ENCODE results near the gene M1AP. TPM values are rescaled to one million over a fixed set of nuclear protein-coding genes. Genes with fewer than 3 reads are reported as not detected.

The M1AP gene
- total RNA-seq, 1 donor from 2014 or later: 0.75 TPM

DNA sequence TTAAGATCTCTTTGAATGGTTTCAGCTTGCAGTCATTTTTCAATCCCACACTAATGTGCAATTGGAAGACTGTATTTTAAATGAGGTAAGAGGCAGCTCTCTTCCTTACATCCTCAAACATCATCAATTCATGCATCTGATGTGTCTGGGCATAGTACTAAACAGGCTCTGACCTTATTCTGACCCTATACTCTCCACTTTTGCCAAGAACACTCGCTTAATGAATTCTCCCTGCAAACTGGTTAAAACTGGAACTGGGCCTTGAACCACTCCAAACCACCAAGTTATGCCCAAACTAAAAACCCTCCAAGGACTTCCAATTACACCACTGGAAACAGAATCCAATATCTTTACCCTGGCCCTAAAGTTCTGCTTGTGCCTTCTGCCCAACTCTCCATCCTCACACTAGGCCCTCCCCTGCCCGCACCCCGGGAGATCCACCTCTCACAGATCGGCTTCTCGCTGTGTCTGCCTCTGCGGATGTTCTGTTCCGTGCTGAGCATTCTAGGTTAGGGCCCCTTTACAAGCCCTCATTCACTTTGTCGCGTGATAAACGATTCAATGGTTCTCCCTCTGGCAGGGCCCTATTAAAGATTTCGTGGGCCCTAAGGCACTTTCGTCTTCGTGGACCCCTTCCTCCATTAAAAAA lies 1.2 kb downstream of the M1AP start:
- Histone ChIP-seq H3K9me3 (ENCODE audit: low read depth) (no peaks in the 10 kb centered on the region), H3K4me3 (no peak overlapping the region), H4K20me1 (ENCODE audit: low read depth) (no peaks in the 10 kb centered on the region), H2AFZ (replicated peaks) (peak overlapping the region; percentile 31), H3K4me2 (no peak overlapping the region), H3K27me3 (peaks cover 32% of the 10 kb centered on the region), H3K27ac (no peak overlapping the region), H3K79me2 (ENCODE audit: low read depth) (no peaks in the 10 kb centered on the region), H3K9ac (no peak overlapping the region), H3K4me1 (no peaks in the 10 kb centered on the region), H3K36me3 (no peaks in the 10 kb centered on the region), H3F3A (ENCODE audit: low read depth) (no peaks in the 10 kb centered on the region)
- H3K9me3 Mint-ChIP-seq: peaks cover 7% of the 10 kb centered on the region
- H3K36me3 Mint-ChIP-seq: no peaks in the 10 kb centered on the region
- H3K4me3 Mint-ChIP-seq: no peak overlapping the region
- TF ChIP-seq, protein P1, sequence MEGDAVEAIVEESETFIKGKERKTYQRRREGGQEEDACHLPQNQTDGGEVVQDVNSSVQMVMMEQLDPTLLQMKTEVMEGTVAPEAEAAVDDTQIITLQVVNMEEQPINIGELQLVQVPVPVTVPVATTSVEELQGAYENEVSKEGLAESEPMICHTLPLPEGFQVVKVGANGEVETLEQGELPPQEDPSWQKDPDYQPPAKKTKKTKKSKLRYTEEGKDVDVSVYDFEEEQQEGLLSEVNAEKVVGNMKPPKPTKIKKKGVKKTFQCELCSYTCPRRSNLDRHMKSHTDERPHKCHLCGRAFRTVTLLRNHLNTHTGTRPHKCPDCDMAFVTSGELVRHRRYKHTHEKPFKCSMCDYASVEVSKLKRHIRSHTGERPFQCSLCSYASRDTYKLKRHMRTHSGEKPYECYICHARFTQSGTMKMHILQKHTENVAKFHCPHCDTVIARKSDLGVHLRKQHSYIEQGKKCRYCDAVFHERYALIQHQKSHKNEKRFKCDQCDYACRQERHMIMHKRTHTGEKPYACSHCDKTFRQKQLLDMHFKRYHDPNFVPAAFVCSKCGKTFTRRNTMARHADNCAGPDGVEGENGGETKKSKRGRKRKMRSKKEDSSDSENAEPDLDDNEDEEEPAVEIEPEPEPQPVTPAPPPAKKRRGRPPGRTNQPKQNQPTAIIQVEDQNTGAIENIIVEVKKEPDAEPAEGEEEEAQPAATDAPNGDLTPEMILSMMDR (IDR thresholded peaks at IDR 0.05): no peak
- TF ChIP-seq EZH2 (IDR thresholded peaks at IDR 0.05): no peak
- no peak for TF ChIP-seq EZH2phosphoT487 (IDR thresholded peaks at IDR 0.05)
- DNase-seq (ENCODE audit: low spot score): no peak
- no peak overlapping the region for H3K27ac Mint-ChIP-seq
- H3K4me1 Mint-ChIP-seq: no peaks in the 10 kb centered on the region
- peaks cover 13% of the 10 kb centered on the region for H3K27me3 Mint-ChIP-seq (ENCODE audit: insufficient read depth, low read depth)

- Mint-ChIP-seq H3K4me3 (no peak overlapping the region), H3K27ac (no peak overlapping the region), H3K9me3 (peaks cover 7% of the 10 kb centered on the region), H3K27me3 (ENCODE audit: insufficient read depth, low read depth) (peaks cover 13% of the 10 kb centered on the region), H3K4me1 (no peaks in the 10 kb centered on the region), H3K36me3 (no peaks in the 10 kb centered on the region)
- Histone ChIP-seq H3K9me3 (ENCODE audit: low read depth) (no peaks in the 10 kb centered on the region), H3K4me2 (no peak overlapping the region), H2AFZ (replicated peaks) (no peak overlapping the region), H3K36me3 (no peaks in the 10 kb centered on the region), H3K4me1 (no peaks in the 10 kb centered on the region), H3K27ac (no peak overlapping the region), H4K20me1 (ENCODE audit: low read depth) (no peaks in the 10 kb centered on the region), H3F3A (ENCODE audit: low read depth) (no peaks in the 10 kb centered on the region), H3K4me3 (no peak overlapping the region), H3K27me3 (peaks cover 32% of the 10 kb centered on the region), H3K79me2 (ENCODE audit: low read depth) (no peaks in the 10 kb centered on the region), H3K9ac (no peak overlapping the region)
- DNase-seq (ENCODE audit: low spot score): no peak
- no peak for TF ChIP-seq EZH2 (IDR thresholded peaks at IDR 0.05)
- TF ChIP-seq EZH2phosphoT487 (IDR thresholded peaks at IDR 0.05): no peak
- TF ChIP-seq, protein P1 (IDR thresholded peaks at IDR 0.05): no peak
Measured at GRCh38 chr2:74646201-74646600, 1.9 kb downstream of the M1AP start.

DNA sequence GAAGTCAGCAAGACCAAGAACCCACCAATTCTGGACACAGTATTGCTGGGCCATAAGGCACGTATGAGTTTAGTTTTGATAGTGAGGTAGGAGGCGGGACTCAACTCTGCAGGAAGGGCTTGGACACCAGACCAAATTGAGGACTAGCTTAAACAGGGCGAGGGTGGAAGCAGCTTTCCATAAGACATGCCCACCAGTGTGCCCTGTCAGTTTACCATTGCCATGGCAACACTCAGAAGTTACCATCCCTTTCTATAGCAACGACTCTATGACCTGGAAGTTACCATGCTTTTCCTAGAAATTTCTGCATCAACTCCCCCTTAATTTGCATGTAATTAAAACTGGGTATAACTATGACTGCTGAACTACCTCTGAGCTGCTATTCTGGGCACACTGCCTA lies 2.8 kb downstream of the M1AP start:
- no peaks in the 10 kb centered on the region for H3K79me2 ChIP-seq (ENCODE audit: low read depth)
- H3K36me3 ChIP-seq: no peaks in the 10 kb centered on the region
- H3K4me1 ChIP-seq: no peaks in the 10 kb centered on the region
- peaks cover 7% of the 10 kb centered on the region for H3K9me3 Mint-ChIP-seq
- no peak overlapping the region for H3K4me3 Mint-ChIP-seq
- no peak overlapping the region for H3K9ac ChIP-seq
- H3K4me3 ChIP-seq: no peak overlapping the region
- no peaks in the 10 kb centered on the region for H3K9me3 ChIP-seq (ENCODE audit: low read depth)
- no peaks in the 10 kb centered on the region for H3F3A ChIP-seq (ENCODE audit: low read depth)
- H3K27me3 ChIP-seq: peaks cover 32% of the 10 kb centered on the region
- no peak for TF ChIP-seq EZH2 (IDR thresholded peaks at IDR 0.05)
- TF ChIP-seq, protein P1 (IDR thresholded peaks at IDR 0.05): no peak
- TF ChIP-seq EZH2phosphoT487 (IDR thresholded peaks at IDR 0.05): no peak
- no peaks in the 10 kb centered on the region for H4K20me1 ChIP-seq (ENCODE audit: low read depth)
- H3K27me3 Mint-ChIP-seq (ENCODE audit: insufficient read depth, low read depth): peaks cover 13% of the 10 kb centered on the region
- H3K4me1 Mint-ChIP-seq: no peaks in the 10 kb centered on the region
- no peak for DNase-seq (ENCODE audit: low spot score)
- no peak overlapping the region for H2AFZ ChIP-seq (replicated peaks)
- H3K4me2 ChIP-seq: no peak overlapping the region
- H3K27ac ChIP-seq: no peak overlapping the region
- H3K36me3 Mint-ChIP-seq: no peaks in the 10 kb centered on the region
- no peak overlapping the region for H3K27ac Mint-ChIP-seq

All from neural progenitor cell (in vitro differentiated cells).